Stimulated activated CD8-positive, alpha-beta memory T cell treated with anti-CD3 and anti-CD28 coated beads, Interleukin-15, amount 100 ng/mL, for 4 hours (primary cell): ENCODE results near the gene EHD3.
A peak's percentile ranks its signal among the peaks of the same experiment; 100 is the strongest.

Experiments
- DNase-seq, 2 donors: peaks; one replicate each; pipeline ENCODE4 v3.0.0-alpha.2; 2020; ENCODE audit warnings: low read depth in 2 of 2

EHD3 gene

GRCh38 chr2:31233741-31234682, at the start of gene EHD3:
TSS of gene EHD3 (plus strand) at chr2:31234152. CDS start at chr2:31234622, 470 bp downstream.
- peak; percentile 44 to 61 for DNase-seq

DNA sequence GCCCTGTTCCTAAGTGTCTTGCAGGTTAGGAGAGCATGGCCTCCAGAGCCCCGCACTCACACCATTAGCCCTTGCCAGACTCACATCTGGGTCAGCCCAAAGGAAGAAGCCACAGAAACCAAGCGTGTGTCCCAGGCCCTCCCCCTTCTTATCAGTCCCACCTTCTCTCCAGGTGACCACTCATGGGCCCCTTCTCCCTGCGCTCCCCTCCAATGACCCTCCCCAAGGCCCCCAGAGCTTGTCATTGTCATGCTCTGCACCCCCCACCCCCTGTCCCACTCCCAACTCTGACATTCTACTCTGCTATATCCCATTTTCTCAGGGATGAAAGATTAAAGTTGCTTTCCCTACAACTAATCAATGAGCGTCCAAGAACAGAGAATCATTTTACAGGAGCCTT, 46.8 kb upstream of the EHD3 start:
- no peak for DNase-seq

GRCh38 chr2:31188131-31188530, 45.8 kb upstream of the EHD3 start:
- DNase-seq = no peak

DNA sequence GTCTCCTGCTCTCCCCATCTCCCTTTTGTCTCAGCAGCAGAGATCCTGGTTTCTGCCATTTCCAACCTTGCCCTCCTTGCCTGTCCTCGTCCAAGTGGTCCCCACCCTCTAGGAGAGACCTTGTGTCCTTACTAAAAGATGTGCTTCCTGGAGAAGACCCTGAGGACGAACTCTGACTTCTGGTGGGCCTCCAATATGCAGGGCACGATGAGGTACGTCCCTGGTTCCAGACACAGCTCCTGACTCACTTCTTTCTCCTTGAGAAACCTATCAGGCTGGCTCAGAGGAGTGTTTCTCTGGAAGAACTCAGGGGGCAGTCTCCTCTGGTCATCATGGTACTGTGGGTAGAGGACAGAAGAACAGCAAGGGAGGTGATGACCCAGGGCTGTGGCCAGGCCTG, 44.8 kb upstream of the EHD3 start:
- DNase-seq = no peak

DNA sequence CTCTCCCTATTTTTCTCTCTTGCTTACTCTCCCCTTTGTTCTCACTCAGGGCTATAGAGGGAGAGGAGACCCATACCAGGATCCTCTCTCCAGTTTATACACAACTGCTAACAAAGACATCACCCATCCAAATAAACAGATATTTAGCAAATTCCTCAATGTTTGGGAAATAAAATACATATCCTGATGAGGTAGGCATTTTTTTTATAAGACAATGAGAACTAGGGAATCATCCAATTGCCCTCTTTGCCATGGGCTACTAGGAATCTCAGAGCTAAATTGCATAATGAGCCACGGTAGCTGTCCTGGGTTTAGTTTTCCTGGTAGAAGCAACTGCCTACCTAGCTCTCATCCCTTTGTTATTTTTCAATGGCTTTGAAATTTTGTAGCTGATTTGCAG, 43.8 kb upstream of the EHD3 start:
- DNase-seq = no peak

DNA sequence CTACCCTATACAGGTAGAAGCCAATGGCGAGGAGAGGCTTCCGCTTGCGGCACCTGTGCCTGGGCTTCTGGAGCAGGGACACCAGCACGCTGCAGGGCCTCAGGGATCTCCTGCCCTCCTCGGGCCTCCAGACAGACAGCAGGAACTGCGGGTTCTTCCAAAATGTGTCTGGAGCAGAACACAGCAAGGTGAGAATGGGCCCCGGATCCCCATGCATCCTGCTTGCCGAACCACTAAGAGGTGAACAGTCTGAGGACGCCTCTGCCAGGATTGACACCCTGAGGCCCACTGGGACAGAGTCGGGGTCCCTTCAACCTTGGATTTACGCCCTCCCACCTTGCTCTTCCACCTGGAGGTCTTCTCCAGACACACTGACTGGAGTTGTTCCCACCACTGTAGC, 42.0 kb upstream of the EHD3 start:
- DNase-seq = no peak

DNA sequence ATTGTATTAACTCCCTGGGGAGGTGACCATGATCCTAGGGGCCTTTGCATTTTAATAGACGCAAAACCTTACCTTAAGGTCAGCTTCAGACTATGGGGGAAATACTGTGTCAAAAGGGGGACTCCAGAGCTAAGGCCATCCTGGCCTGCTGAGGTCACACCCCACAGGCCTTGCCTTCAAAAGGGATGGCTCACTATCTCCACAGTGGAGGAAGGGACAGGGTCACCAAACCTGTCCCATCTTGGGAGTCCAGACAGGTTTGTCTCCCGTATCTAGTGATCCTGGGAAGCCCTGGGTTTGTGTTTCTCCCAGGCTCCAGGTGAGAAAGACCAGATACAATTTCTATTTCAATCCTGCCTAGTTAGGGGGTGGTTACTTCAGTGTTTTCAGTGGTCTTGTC, 41.6 kb upstream of the EHD3 start:
- no peak for DNase-seq

DNA sequence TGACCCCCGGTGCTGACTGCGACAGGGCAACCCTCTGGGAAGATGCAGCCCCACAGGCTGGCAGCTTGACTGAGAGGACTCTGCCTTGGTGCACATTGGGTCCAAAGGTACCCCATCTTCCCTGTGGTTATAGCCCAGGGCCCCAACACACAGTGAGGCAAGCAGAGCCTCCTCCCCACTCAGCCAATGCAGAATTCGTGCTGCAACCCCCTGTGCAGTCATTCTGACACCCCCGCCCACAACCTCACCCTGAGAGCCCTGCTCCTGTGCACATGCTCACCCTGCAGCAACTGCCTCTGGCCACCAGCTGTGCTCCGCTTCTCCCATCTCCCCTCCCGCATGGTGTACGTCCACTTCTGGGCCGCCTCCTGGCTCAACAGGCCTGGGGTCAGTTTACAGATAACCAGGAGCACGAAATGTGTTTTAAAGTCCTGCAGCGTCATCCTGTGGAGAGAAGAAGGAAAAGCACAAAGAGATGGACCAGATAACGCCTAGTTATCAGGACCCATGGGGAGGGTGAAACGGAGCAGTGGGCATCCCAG, 41.0 kb upstream of the EHD3 start:
- DNase-seq = no peak

- no peak for DNase-seq
Observed at GRCh38 chr2:31193806-31194205, 40.1 kb upstream of the EHD3 start.

- no peak for DNase-seq
Observed at GRCh38 chr2:31196622-31197021, 37.3 kb upstream of the EHD3 start.

DNA sequence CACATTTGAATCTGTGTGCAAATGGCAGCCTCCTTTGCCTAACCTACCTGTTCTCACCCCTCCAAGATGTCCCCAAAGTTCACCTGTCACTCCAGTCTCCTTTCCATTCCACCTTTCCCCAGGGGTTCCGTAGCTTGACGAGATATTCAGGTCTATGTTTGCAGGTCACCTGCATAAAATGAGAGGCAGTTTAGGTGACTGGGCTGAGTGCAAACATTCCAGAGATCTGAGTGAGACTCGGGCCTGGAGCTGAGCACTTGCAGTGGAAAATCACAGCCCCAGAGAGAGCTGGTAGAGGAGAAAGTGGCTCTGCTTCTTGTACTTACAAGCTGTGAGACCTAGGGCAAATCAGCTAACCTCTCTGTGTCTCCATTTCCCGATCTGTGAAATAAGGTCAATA, 36.8 kb upstream of the EHD3 start:
- DNase-seq = no peak

- DNase-seq = no peak
Observed at GRCh38 chr2:31197669-31198068, 36.3 kb upstream of the EHD3 start.

DNA sequence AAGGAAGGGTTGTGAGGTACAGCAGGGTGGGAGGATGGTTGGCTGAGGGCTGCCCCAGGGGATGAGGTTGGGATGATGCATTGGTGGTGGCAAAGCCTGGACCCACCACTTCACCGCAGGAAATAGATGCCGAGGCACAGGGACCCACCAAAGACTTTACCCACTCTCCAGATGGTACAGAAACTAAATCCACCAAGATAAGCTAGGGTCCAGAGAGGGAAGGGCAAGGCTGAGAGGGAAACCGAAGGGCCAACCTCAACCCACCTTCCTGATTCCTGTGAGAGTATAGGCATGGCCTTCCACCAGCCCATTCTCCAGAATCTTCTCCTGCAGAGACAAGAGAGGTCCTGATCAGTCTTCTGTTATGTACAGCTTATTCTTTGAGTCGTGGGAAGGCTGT, 34.7 kb upstream of the EHD3 start:
- no peak for DNase-seq

- DNase-seq = no peak
Observed at GRCh38 chr2:31200972-31201371, 33.0 kb upstream of the EHD3 start.

DNA sequence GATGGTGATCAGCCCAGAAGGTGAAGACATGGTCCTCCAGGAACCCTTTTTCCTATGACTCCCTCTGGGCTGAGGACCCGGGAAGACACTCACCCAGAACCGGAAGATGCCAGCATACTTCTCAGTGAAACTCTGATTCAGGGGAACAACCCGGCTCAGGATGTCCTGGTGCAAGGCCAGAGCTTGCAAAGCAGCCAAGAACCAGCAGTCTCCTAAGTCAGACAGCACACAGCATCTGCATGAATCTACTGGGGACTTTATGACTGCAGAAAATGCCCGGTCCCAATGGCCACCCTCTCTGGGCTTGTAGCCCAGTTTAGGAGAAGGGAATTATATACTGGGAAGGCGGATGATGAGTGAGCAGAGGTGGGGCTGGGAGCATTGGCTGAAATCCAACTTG, 31.9 kb upstream of the EHD3 start:
- DNase-seq = no peak

- DNase-seq = no peak
Observed at GRCh38 chr2:31202833-31203232, 31.1 kb upstream of the EHD3 start.

DNA sequence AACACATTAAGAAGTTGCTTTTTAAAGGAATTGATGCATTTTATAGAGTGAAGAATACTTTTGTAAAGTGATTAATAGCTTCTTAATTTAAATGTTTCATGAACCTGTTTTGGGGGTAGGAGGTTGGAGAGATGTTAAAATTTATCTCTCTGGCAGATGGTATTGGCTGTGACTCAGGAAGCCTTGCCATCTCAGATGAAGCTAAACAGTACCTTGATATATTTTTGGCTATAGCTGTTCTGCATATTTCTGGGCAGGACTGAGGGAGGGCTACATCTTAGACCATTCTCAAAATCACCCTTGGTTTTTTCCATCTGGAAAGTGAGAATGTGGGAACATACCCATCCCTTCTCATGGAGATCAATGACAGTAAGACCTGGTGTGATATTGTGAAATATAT, 30.0 kb upstream of the EHD3 start:
- DNase-seq = no peak

DNA sequence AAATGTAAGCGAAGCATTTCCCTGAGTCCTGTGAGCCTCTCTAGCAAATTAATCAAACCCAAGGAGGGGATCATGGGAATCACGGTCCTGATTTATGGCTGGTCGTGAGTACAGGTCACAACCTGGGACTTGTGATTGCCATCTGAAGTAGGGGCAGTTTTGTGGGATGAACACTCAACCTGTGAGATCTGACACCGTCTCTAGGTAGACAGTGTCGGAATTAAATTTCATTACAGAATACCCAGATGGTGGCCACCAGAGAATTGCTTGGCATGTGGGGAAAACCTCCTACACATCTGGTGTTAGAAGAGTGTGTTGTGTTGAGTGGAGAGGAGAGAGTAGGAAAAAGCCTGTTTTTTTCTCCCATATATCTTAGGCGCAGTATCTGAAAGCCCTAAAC, 29.2 kb upstream of the EHD3 start:
- no peak for DNase-seq

GRCh38 chr2:31205186-31205585, 28.8 kb upstream of the EHD3 start:
- DNase-seq = no peak

- no peak for DNase-seq
Observed at GRCh38 chr2:31205613-31206012, 28.3 kb upstream of the EHD3 start.

DNA sequence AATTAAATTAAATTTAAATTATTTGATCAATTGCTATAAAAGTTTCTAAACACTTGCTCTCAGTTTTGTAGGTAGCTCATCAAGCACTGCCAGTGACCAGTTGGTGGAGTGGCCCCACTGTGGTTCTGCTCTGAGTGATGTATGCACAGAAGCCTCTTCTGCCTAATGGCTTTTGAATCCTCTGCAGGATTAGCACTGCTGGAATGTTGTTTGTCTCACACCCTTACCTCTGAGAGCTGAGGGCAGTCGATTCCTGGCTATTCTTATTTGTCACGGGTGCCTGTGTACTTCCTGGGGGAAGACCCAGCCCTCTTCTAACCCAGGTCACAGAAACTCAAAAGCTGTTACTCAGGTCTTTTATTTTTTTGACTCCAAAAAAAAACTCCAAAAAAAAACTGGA, 26.2 kb upstream of the EHD3 start:
- DNase-seq = no peak

- DNase-seq = no peak
Observed at GRCh38 chr2:31208240-31208639, 25.7 kb upstream of the EHD3 start.
